ENCODE results near the gene PLTP.

- TF ChIP-seq, protein P1, sequence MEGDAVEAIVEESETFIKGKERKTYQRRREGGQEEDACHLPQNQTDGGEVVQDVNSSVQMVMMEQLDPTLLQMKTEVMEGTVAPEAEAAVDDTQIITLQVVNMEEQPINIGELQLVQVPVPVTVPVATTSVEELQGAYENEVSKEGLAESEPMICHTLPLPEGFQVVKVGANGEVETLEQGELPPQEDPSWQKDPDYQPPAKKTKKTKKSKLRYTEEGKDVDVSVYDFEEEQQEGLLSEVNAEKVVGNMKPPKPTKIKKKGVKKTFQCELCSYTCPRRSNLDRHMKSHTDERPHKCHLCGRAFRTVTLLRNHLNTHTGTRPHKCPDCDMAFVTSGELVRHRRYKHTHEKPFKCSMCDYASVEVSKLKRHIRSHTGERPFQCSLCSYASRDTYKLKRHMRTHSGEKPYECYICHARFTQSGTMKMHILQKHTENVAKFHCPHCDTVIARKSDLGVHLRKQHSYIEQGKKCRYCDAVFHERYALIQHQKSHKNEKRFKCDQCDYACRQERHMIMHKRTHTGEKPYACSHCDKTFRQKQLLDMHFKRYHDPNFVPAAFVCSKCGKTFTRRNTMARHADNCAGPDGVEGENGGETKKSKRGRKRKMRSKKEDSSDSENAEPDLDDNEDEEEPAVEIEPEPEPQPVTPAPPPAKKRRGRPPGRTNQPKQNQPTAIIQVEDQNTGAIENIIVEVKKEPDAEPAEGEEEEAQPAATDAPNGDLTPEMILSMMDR (IDR thresholded peaks at IDR 0.05 in 4 of 5, conservative IDR thresholded peaks at IDR 0.05 in 1 of 5): no peak
- no peak for TF ChIP-seq POLR2A (IDR thresholded peaks at IDR 0.05)
Measured at GRCh38 chr20:45943613-45944012, 31.7 kb upstream of the PLTP start.

All from gastrocnemius medialis (tissue), 4 donors.